Measurements from ENCODE around the gene DNAAF1. TPM values are rescaled to one million over a fixed set of nuclear protein-coding genes. Genes with fewer than 3 reads are reported as not detected.

Gene DNAAF1
- total RNA-seq, 1 donor, result 0.09 TPM

GRCh38 chr16:84193480-84193879 lies 48.4 kb downstream of the DNAAF1 start:
- H3K4me3 ChIP-seq (ENCODE audit: low read depth, low read length), result no peak overlapping the region
- TF ChIP-seq, protein P1, sequence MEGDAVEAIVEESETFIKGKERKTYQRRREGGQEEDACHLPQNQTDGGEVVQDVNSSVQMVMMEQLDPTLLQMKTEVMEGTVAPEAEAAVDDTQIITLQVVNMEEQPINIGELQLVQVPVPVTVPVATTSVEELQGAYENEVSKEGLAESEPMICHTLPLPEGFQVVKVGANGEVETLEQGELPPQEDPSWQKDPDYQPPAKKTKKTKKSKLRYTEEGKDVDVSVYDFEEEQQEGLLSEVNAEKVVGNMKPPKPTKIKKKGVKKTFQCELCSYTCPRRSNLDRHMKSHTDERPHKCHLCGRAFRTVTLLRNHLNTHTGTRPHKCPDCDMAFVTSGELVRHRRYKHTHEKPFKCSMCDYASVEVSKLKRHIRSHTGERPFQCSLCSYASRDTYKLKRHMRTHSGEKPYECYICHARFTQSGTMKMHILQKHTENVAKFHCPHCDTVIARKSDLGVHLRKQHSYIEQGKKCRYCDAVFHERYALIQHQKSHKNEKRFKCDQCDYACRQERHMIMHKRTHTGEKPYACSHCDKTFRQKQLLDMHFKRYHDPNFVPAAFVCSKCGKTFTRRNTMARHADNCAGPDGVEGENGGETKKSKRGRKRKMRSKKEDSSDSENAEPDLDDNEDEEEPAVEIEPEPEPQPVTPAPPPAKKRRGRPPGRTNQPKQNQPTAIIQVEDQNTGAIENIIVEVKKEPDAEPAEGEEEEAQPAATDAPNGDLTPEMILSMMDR (IDR thresholded peaks at IDR 0.05; ENCODE audit: insufficient read depth, low read length), result no peak
- DNase-seq (ENCODE audit: low read depth), result no peak

- TF ChIP-seq, protein P1 (IDR thresholded peaks at IDR 0.05; ENCODE audit: insufficient read depth, low read length), result no peak
- DNase-seq (ENCODE audit: low read depth), result no peak
- no peak overlapping the region for H3K4me3 ChIP-seq (ENCODE audit: low read depth, low read length)
Observed at GRCh38 chr16:84194018-84194417, 48.9 kb downstream of the DNAAF1 start.

- TF ChIP-seq, protein P1 (IDR thresholded peaks at IDR 0.05; ENCODE audit: insufficient read depth, low read length), result no peak
- no peak for DNase-seq (ENCODE audit: low read depth)
- H3K4me3 ChIP-seq (ENCODE audit: low read depth, low read length), result no peak overlapping the region
Observed at GRCh38 chr16:84194470-84195200, 49.5 kb downstream of the DNAAF1 start.

DNA sequence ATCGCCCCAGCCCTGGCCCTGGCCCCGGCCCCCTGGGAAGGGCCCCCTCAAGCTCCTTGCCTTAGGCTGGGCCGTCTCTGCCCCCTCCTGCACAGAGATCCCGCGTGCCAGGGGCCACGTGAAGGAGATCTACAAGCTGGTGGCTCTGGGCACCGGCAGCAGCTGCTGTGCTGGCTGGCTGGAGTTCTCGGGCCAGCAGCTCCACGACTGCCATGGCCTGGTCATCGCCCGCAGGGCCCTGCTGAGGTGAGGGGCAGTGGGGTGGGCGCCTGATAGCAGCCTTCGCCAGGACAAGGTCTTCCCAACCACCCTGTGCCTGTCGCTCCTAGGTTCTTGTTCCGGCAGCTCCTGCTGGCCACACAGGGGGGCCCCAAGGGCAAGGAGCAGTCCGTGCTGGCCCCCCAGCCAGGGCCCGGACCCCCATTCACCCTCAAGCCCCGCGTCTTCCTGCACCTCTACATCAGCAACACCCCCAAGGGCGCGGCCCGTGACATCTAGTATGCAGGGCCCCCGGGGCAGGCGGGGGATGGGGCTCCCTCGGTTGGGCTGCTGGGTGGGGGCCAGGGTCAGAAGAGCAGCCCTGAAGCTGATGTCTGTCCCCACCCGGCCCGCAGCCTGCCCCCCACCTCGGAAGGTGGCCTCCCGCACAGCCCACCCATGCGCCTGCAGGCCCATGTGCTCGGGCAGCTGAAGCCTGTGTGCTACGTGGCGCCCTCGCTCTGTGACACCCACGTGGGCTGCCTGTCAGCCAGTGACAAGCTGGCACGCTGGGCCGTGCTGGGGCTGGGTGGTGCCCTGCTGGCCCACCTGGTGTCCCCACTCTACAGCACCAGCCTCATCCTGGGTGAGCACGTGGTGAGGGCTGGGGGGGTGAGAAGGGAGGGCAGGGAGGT lies 50.3 kb downstream of the DNAAF1 start:
- TF ChIP-seq, protein P1 (IDR thresholded peaks at IDR 0.05; ENCODE audit: insufficient read depth, low read length), result no peak
- H3K4me3 ChIP-seq (ENCODE audit: low read depth, low read length), result no peak overlapping the region
- DNase-seq (ENCODE audit: low read depth), result no peak

DNA sequence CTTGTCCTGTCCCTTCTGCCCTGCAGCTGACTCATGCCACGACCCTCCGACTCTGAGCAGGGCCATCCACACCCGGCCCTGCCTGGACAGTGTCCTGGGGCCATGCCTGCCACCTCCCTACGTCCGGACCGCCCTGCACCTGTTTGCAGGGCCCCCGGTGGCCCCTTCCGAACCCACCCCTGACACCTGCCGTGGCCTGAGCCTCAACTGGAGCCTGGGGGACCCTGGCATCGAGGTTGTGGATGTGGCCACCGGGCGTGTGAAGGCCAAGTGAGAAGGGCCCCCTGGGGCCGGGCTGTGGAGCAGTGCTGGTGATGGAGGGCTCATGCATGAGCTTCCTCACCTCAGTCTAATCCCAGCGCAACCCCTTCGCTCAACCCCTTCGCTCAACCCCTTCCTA lies 51.0 kb downstream of the DNAAF1 start:
- H3K4me3 ChIP-seq (ENCODE audit: low read depth, low read length), result no peak overlapping the region
- no peak for DNase-seq (ENCODE audit: low read depth)
- TF ChIP-seq, protein P1 (IDR thresholded peaks at IDR 0.05; ENCODE audit: insufficient read depth, low read length), result no peak

DNA sequence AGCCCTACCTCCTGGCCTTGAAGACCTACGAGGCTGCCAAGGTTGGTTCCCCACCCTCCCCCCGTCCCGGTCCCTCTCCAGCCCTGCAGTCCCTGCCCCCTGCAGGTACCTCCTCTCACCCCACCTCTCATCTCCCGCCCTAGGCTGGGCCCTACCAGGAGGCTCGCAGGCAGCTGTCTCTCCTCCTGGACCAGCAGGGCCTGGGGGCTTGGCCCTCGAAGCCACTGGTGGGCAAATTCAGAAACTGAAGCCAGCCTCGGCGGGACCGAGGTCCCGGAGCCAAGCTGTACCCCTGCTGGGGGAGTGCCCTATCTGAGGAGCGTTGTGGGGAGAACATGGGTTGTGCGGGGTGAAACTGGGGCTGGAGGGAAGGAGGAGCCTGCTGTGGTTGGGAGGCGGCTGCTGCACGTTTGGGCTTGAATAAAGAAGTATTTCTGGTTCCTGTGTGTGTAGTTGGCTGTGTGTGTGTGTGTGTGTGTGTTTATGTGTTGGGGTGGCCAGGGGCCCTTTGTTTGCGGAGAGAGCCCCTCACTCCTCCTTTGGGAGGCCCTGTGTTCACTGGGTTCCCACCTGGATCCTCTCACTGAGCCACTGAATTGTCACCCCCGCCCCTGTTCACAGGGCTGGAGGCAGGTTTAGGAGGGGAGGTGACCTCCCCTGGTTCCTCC lies 51.8 kb downstream of the DNAAF1 start:
- H3K4me3 ChIP-seq (ENCODE audit: low read depth, low read length), result no peak overlapping the region
- no peak for DNase-seq (ENCODE audit: low read depth)
- TF ChIP-seq, protein P1 (IDR thresholded peaks at IDR 0.05; ENCODE audit: insufficient read depth, low read length), result no peak

Data from fibroblast of the aortic adventitia (primary cell).